Fibroblast of mammary gland (primary cell): ENCODE data around the gene FLRT1.

ENCODE experiments used
- DNase-seq: peaks from one replicate; pipeline ENCODE4 v3.0.0-alpha.2; 2010; ENCODE audit warnings: low read depth
- H3K4me3 ChIP-seq: 2 replicates; pipeline ENCODE4 v1.5.1; 2011; ENCODE audit warnings: low read depth, mild to moderate bottlenecking, low read length, moderate library complexity; ENCODE audit not compliant: control insufficient read depth
- TF ChIP-seq, protein P1 (sequence below): conservative IDR thresholded peaks from 2 replicates; pipeline ENCODE4 v1.5.1; 2011; ENCODE audit warnings: low read depth, low read length, inconsistent platforms; ENCODE audit not compliant: control insufficient read depth, insufficient read depth

The FLRT1 gene

DNA sequence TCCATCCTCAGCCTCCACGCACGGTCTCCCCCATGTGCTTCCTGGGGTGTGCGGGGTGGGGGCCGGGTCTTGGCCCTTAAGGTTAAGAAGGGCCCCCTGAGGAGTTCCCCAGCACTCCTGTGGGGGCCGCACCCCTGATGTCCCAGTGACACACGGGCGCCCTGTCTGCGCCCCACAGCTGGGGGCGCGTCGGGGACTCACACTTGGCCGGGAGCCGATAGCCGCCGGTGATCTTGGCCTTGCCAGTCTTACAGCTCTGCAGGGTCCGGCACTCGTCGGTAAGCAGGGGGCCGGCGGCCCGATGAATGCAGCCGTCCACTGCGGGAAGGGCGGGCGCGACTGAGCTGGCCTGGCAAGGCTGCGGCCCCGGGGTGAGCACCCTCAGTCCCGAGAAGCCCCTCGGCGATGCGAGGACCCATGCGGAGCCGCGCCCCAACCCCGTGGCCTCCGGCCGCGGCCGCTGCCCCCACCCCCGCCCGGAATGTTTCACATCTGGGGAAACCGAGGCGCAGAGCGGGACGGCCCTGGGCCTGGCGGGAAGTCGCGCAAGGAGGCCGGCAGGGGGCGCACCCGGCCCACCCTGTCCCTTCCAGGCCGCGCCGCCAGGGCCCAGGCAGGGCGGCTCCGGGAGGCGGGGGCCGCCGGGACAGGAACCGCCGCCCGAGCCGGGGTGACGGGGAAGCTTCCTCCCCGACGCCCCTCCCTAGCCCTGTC, 35.5 kb upstream of the FLRT1 start:
- TF ChIP-seq, protein P1, sequence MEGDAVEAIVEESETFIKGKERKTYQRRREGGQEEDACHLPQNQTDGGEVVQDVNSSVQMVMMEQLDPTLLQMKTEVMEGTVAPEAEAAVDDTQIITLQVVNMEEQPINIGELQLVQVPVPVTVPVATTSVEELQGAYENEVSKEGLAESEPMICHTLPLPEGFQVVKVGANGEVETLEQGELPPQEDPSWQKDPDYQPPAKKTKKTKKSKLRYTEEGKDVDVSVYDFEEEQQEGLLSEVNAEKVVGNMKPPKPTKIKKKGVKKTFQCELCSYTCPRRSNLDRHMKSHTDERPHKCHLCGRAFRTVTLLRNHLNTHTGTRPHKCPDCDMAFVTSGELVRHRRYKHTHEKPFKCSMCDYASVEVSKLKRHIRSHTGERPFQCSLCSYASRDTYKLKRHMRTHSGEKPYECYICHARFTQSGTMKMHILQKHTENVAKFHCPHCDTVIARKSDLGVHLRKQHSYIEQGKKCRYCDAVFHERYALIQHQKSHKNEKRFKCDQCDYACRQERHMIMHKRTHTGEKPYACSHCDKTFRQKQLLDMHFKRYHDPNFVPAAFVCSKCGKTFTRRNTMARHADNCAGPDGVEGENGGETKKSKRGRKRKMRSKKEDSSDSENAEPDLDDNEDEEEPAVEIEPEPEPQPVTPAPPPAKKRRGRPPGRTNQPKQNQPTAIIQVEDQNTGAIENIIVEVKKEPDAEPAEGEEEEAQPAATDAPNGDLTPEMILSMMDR: no peak
- DNase-seq: peak; percentile 69
- H3K4me3 ChIP-seq: peak overlapping the region; percentile 12

DNA sequence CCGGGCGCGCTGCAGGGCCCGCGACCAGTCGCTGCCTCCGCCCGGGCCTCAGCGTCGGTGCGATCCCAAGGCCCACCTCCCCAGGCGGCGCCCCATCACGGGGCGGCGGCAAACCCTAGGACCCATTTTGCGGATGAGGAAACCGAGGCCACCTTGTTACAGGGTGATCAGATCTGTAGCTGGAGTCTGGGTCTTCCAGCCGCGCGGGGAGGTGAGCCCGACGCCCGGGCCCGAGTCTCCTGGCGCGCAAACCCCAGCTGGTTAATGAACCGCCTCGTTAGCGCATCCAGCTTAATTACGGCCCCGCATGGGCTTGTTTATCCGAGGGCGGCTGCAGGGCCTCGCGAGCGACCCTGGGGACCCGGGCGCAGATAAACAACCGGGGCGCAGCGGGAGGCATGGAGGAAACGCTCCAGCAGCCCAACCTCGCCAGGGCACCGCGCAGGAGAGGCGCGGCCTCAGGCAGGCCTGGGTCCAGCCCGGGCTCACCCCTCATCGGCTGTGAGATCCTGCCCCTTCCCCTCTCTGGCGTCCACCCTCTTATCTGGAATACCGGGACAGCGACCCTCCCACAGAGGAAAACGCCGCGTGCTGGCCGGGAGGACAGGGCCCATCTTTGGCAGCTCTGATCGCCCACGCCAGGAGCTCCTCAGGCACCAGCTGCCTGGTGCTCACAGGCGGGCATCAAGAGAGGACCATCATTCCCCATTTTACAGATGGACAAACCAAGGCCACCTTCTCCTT, 34.8 kb upstream of the FLRT1 start:
- peak overlapping the region; percentile 12 for H3K4me3 ChIP-seq

DNA sequence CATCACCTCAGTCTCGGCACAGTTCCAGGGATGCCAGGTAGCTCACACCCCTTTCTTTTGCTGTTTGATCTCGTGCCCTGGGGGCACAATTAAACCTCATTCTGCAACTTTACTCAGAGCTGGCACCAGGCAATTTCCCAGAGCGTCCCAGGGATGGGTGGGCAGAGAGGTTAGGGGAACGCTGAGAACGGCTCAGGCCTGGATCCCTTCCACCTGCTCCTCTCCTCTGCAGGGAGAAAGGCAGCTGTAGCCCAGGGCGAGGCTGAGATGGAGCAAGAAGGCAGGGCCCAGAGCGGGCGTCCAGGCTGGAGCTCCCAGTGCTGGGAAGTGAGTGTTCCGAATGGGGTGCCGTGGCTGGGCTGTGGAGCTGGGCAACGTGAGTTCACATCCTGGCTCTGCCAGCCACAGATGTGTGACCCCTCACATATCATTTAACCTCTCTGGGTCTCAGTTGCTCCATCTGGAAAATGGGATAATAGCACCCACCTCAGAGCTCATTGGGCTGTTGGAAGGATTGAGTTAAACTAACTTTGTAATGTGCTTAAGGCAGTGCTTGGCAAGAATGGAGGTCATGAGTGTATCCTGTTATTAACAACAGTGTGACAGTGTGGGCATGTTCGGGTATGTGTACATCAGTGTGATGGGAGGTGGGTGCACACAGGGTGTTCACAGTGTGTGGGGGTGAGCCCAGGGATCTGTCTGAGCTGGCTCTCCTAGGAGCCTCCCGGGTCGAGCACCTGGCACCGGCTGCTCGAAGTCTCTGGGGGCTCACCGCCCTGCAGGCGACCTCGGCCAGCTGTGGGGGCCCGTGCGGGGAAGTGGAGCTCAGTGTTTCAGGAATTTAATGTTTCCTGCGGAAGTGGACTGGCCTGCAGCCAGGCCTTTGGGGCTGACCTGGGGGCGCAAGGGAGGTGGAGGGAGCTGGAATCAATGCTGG, 34.0 kb upstream of the FLRT1 start:
- DNase-seq: no peak
- TF ChIP-seq, protein P1: no peak
- no peak overlapping the region for H3K4me3 ChIP-seq

More for the DNA sequence above, 34.8 kb upstream of the FLRT1 start:
- TF ChIP-seq, protein P1: no peak
- no peak for DNase-seq

DNA sequence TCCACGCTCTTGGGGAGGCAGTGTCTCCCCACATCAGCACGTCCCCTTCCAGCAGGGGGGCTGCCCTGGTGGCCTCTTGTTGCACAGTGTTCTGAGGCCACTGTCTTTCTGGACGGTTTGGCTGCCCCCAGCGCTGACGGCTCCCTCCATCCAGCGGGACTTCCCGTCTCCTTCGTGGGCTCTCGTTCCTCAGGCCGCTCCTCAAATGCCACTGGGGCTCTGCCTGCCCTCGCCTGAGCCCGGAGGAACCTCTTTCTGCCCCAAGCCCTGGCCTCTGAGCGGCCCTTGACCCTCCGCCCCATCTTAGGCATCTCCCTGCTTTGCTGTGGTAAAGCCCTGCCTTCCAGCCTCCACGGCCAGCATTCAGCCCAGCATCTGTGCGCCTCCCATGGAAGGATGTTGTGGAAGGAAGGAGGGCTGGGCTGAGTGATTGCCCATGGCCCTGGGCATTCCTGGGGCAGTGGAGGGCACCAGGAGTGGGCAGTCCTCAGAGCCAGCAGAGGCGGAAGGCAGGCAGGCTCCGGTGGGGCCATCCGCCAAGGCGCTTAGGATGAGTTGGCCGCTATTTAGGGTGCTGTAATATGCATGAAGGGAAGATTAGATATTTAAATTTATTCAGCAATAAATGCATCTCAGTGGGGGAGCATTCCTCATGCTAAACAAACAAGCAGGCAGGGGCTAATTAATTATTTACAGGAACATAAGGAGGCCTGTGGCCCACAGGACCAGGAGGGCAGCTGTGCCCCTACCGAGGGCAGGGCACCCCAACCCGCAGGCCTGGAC, 31.7 kb upstream of the FLRT1 start:
- DNase-seq: no peak
- TF ChIP-seq, protein P1: no peak
- H3K4me3 ChIP-seq: no peak overlapping the region

DNA sequence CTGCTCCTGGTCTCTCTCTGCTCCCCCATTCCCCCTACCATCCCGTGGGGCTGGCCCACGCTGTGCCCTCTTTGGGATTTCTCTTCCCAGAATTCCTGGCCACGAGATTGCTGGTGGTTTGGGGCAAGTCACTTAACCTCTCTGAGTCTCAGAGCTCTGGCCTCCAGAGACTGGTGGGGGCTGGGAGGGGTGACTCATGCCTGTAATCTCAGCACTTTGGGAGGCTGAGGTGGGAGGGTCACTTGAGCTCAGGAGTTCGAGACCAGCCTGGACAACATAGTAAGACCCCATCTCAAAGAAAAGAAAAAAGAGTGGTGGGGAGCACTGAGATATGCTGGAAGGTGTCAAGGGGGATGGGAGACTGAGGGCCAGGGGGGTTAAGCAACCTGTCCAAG, 31.1 kb upstream of the FLRT1 start:
- no peak overlapping the region for H3K4me3 ChIP-seq
- TF ChIP-seq, protein P1: no peak
- DNase-seq: peak; percentile 17

DNA sequence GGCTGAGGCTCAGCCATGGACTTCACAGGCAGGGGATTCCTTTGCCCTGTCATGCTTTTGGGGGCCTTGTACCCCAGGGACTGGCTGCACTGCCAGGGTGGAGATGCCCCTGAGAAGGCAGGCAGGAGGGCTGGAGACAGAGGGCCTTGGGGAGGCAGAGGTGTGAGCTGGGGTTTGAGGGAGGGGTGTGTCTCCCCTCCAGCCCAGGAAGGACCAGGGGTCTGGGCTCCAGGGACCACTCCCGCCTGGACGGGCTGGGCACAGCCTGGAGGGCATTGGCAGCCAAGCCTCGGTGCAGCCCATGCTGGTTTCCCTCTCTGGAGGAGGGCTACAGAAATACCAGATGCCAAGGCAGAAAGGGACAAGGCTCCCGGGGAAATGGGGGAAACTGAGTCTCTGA, 30.0 kb upstream of the FLRT1 start:
- H3K4me3 ChIP-seq: no peak overlapping the region
- TF ChIP-seq, protein P1: no peak
- DNase-seq: no peak
